ENCODE measurements around the gene CAPZA2. TPM values are rescaled to one million over a fixed set of nuclear protein-coding genes. Genes with fewer than 3 reads are reported as not detected.

CAPZA2 gene
- total RNA-seq, 1 donor from 2014 or later: 111 TPM

DNA sequence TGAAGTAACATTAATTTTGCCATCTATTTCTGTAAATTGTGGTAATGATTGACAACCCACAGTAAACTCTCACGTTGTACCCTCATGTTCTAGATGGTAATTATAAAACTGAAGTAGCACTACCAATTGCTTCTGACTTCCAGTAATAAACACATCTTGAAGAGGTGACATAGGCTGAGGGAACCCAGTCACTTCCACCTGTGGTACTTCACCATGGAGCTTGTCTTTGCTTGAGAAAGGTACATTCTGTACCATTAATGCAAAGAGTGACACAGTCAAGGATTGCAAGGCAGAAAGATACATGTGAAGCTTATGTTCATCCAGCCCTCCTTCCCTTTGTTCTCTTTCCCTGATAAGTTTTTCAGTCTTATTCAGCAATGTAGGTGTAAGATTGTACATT lies 11.2 kb downstream of the CAPZA2 start:
- no peak overlapping the region for H3K4me3 ChIP-seq (ENCODE audit: low read depth, low read length)

GRCh38 chr7:116876664-116877442 lies 14.5 kb downstream of the CAPZA2 start:
- TF ChIP-seq CTCF (conservative IDR thresholded peaks at IDR 0.05; ENCODE audit: low read depth, low read length): no peak
- no peak for DNase-seq (ENCODE audit: low read depth)
- H3K4me3 ChIP-seq (ENCODE audit: low read depth, low read length): no peak overlapping the region

More for the DNA sequence above, 11.2 kb downstream of the CAPZA2 start:
- TF ChIP-seq CTCF (conservative IDR thresholded peaks at IDR 0.05; ENCODE audit: low read depth, low read length): no peak
- no peak for DNase-seq (ENCODE audit: low read depth)

- no peak for DNase-seq (ENCODE audit: low read depth)
- no peak for TF ChIP-seq CTCF (conservative IDR thresholded peaks at IDR 0.05; ENCODE audit: low read depth, low read length)
- H3K4me3 ChIP-seq (ENCODE audit: low read depth, low read length): no peak overlapping the region
These were observed 15.2 kb downstream of the CAPZA2 start for GRCh38 chr7:116877443-116878217.

GRCh38 chr7:116884691-116885090 lies 22.3 kb downstream of the CAPZA2 start:
- DNase-seq (ENCODE audit: low read depth): no peak
- H3K4me3 ChIP-seq (ENCODE audit: low read depth, low read length): no peak overlapping the region
- no peak for TF ChIP-seq CTCF (conservative IDR thresholded peaks at IDR 0.05; ENCODE audit: low read depth, low read length)

GRCh38 chr7:116885724-116886123 lies 23.3 kb downstream of the CAPZA2 start:
- no peak for DNase-seq (ENCODE audit: low read depth)
- no peak for TF ChIP-seq CTCF (conservative IDR thresholded peaks at IDR 0.05; ENCODE audit: low read depth, low read length)
- H3K4me3 ChIP-seq (ENCODE audit: low read depth, low read length): no peak overlapping the region

DNA sequence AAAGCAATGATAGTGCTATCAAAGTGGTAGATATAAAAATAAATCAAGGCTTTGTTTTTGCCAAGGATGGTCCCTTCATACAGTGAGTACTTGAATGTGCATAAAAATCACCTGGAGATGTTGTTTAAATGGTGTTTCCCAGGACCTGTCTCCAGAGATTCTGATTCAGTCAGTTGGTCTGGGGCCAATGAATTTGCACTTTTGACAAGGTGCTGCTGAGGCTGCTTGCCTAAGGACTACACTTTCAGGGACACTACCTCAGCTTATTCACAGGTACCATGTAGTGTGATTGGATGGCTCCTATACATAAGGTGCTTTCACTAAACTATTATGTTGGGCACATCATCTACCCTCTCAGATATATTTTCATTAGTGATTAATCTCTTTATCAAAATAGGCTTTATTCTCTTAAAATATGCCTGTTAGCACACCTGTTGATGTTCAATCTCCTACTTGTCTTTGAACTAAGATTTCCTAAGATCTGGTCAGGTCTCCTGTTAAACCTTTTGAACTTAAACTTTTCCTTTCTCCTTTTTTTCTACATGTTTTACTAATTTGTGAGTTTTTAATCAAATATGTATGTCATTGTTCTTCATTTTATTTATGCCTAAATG lies 24.3 kb downstream of the CAPZA2 start:
- no peak overlapping the region for H3K4me3 ChIP-seq (ENCODE audit: low read depth, low read length)
- no peak for DNase-seq (ENCODE audit: low read depth)
- no peak for TF ChIP-seq CTCF (conservative IDR thresholded peaks at IDR 0.05; ENCODE audit: low read depth, low read length)

All from epithelial cell of proximal tubule (primary cell).